H1 (cell line): ENCODE data around the gene GABBR1. TPM values are rescaled to one million over a fixed set of nuclear protein-coding genes. Genes with fewer than 3 reads are reported as not detected.
A peak's percentile ranks its signal among the peaks of the same experiment; 100 is the strongest.

Source experiments
- CTCF ChIA-PET: fragments of 300-600 bp; sonication (Branson Sonifier 250); formaldehyde crosslinking; loops from one replicate; lab custom pipeline; 2021; ENCODE audit not compliant: partially characterized antibody; lab: Charles Lee
- POLR2A ChIA-PET: fragments of 300-600 bp; sonication (Branson Sonifier 250); formaldehyde crosslinking; loops from one replicate; lab custom pipeline; 2021; ENCODE audit warnings: inconsistent platforms; ENCODE audit not compliant: partially characterized antibody; lab: Charles Lee
- DNase-seq, 2 experiments: peaks; one replicate each; pipeline versions ENCODE4 v3.0.0 to v3.0.0-alpha.2; 2010 to 2022; ENCODE audit warnings: low spot score in 2 of 2, low read depth in 1 of 2, mixed read lengths in 1 of 2
- FAIRE-seq: peaks from 2 replicates; lab custom pipeline; 2011; peaks lifted over from hg19 to GRCh38; lab: Jason Lieb, UNC
- H2AFZ ChIP-seq: 2 replicates; pipeline ENCODE4 v1.8.1; 2012; ENCODE audit warnings: low read length, inconsistent platforms
- H2AK5ac ChIP-seq: 2 replicates; pipeline ENCODE4 v1.6.1; 2013; ENCODE audit warnings: low read depth, low read length
- H2BK120ac ChIP-seq: replicated peaks from 2 replicates; pipeline ENCODE3; 2013; ENCODE audit warnings: low read depth, low read length, inconsistent platforms
- H2BK12ac ChIP-seq: 2 replicates; pipeline ENCODE4 v1.6.1; 2013; ENCODE audit warnings: low read depth, low read length
- H2BK15ac ChIP-seq: 2 replicates; pipeline ENCODE4 v1.6.1; 2013; ENCODE audit warnings: low read length
- H2BK20ac ChIP-seq: 2 replicates; pipeline ENCODE4 v1.6.1; 2013; ENCODE audit warnings: low read length
- H2BK5ac ChIP-seq: 2 replicates; pipeline ENCODE4 v1.6.1; 2013; ENCODE audit warnings: low read depth, low read length
- H3K14ac ChIP-seq: 2 replicates; pipeline ENCODE4 v1.6.1; 2013; ENCODE audit warnings: inconsistent platforms; ENCODE audit not compliant: insufficient read length
- H3K18ac ChIP-seq: 2 replicates; pipeline ENCODE4 v1.6.1; 2013; ENCODE audit warnings: low read length; ENCODE audit errors: extremely low read depth
- H3K23ac ChIP-seq: 2 replicates; pipeline ENCODE4 v1.6.1; 2013; ENCODE audit warnings: inconsistent platforms; ENCODE audit not compliant: insufficient read length
- H3K23me2 ChIP-seq: 2 replicates; pipeline ENCODE4 v1.6.1; 2013; ENCODE audit warnings: low read depth, low read length
- H3K27ac ChIP-seq: 2 replicates; pipeline ENCODE4 v1.6.1; 2011; ENCODE audit warnings: low read depth, low read length, inconsistent platforms
- H3K27me3 ChIP-seq, 4 experiments: replicated peaks in 1 of 4; 1 replicate in 1 of 4; 2 replicates in 3 of 4; pipeline versions ENCODE4 v1.6.1 to v1.8.1; 2011 to 2013; ENCODE audit warnings: low read length in 3 of 4, mild to moderate bottlenecking in 3 of 4, inconsistent platforms in 2 of 4, mixed read lengths in 2 of 4, moderate library complexity in 1 of 4; ENCODE audit not compliant: control insufficient read depth in 3 of 4, insufficient read depth in 3 of 4; ENCODE audit errors: extremely low read depth in 1 of 4
- H3K36me3 ChIP-seq, 4 experiments: 2 replicates each; pipeline versions ENCODE4 v1.6.1 to v1.8.1; 2011 to 2013; ENCODE audit warnings: mild to moderate bottlenecking in 4 of 4, low read length in 3 of 4, moderate library complexity in 2 of 4, control low read depth in 1 of 4, inconsistent platforms in 1 of 4; ENCODE audit not compliant: insufficient read depth in 4 of 4, control insufficient read depth in 2 of 4
- H3K4ac ChIP-seq: replicated peaks from 2 replicates; pipeline ENCODE3; 2013; ENCODE audit warnings: low read length, low read depth, mixed read lengths, inconsistent platforms; ENCODE audit not compliant: insufficient read length
- H3K4me1 ChIP-seq, 4 experiments: replicated peaks in 1 of 4; 1 replicate in 1 of 4; 2 replicates in 3 of 4; pipeline versions ENCODE4 v1.6.1 to v1.8.1; 2011 to 2013; ENCODE audit warnings: low read length in 3 of 4, inconsistent platforms in 2 of 4, mixed read lengths in 1 of 4; ENCODE audit not compliant: insufficient read depth in 4 of 4, control insufficient read depth in 3 of 4
- H3K4me2 ChIP-seq, 2 experiments: 2 replicates each; pipeline versions ENCODE4 v1.6.1 to v1.8.1; 2011 to 2013; ENCODE audit warnings: low read depth in 2 of 2, low read length in 2 of 2, control low read depth in 1 of 2, inconsistent platforms in 1 of 2, mild to moderate bottlenecking in 1 of 2; ENCODE audit not compliant: insufficient read depth in 1 of 2
- H3K4me3 ChIP-seq, 4 experiments: fragments of 200-600, 300-600 bp in 1 of 4; sonication (generic), shearing (Covaris generic), sonication (Bioruptor Twin) in 1 of 4; 2 replicates each; pipeline versions ENCODE4 v1.5.1 to v1.8.1; 2011 to 2016; ENCODE audit warnings: low read length in 4 of 4, low read depth in 3 of 4, control low read depth in 2 of 4, inconsistent platforms in 2 of 4, mild to moderate bottlenecking in 2 of 4, mixed read lengths in 1 of 4, moderate library complexity in 1 of 4; ENCODE audit not compliant: insufficient read depth in 2 of 4; ENCODE audit errors: extremely low read depth in 1 of 4
- H3K56ac ChIP-seq: replicated peaks from 2 replicates; pipeline ENCODE3; 2013; ENCODE audit warnings: low read depth, mild to moderate bottlenecking, mixed read lengths, low read length, inconsistent platforms; ENCODE audit not compliant: insufficient read length
- H3K79me1 ChIP-seq: 2 replicates; pipeline ENCODE4 v1.6.1; 2013; ENCODE audit warnings: low read depth, low read length, control low read depth
- H3K79me2 ChIP-seq, 2 experiments: 2 replicates each; pipeline versions ENCODE4 v1.6.1 to v1.8.1; 2012 to 2013; ENCODE audit warnings: low read length in 2 of 2, mild to moderate bottlenecking in 2 of 2, inconsistent platforms in 1 of 2; ENCODE audit not compliant: insufficient read depth in 2 of 2, control insufficient read depth in 1 of 2
- H3K9ac ChIP-seq, 4 experiments: replicated peaks in 1 of 4; 1 replicate in 1 of 4; 2 replicates in 3 of 4; pipeline versions ENCODE4 v1.6.1 to v1.8.1; 2011 to 2013; ENCODE audit warnings: low read depth in 3 of 4, low read length in 3 of 4, control low read depth in 2 of 4, mild to moderate bottlenecking in 2 of 4, moderate library complexity in 2 of 4, inconsistent platforms in 1 of 4; ENCODE audit errors: extremely low read depth in 1 of 4
- H3K9me3 ChIP-seq, 2 experiments: 2 replicates each; pipeline versions ENCODE4 v1.6.1 to v1.8.1; 2012 to 2013; ENCODE audit warnings: mild to moderate bottlenecking in 2 of 2, moderate library complexity in 2 of 2, control low read depth in 1 of 2, inconsistent platforms in 1 of 2, low read depth in 1 of 2, low read length in 1 of 2, mixed read lengths in 1 of 2; ENCODE audit not compliant: insufficient read depth in 2 of 2
- H4K20me1 ChIP-seq, 2 experiments: replicated peaks in 1 of 2; 2 replicates each; pipeline versions ENCODE3 to v1.8.1; 2011 to 2013; ENCODE audit warnings: inconsistent platforms in 2 of 2, low read length in 2 of 2, mild to moderate bottlenecking in 1 of 2; ENCODE audit not compliant: insufficient read depth in 2 of 2, control insufficient read depth in 1 of 2
- H4K5ac ChIP-seq: 2 replicates; pipeline ENCODE4 v1.6.1; 2013; ENCODE audit warnings: low read length, low read depth, mixed read lengths, inconsistent platforms; ENCODE audit not compliant: insufficient read length
- H4K8ac ChIP-seq: 2 replicates; pipeline ENCODE4 v1.8.0; 2013; ENCODE audit warnings: mild to moderate bottlenecking, moderate library complexity, low read length, inconsistent platforms; ENCODE audit not compliant: insufficient read depth; ENCODE audit errors: extremely low read depth
- H4K91ac ChIP-seq: replicated peaks from 2 replicates; pipeline ENCODE3; 2013; ENCODE audit warnings: low read length, mixed read lengths, inconsistent platforms; ENCODE audit not compliant: insufficient read length
- GABPA ChIP-seq: IDR thresholded peaks from 2 replicates; pipeline ENCODE4 v1.6.1; 2011; ENCODE audit warnings: mild to moderate bottlenecking, low read length, moderate library complexity, borderline replicate concordance; ENCODE audit not compliant: insufficient read depth
- NANOG ChIP-seq: IDR thresholded peaks from 2 replicates; pipeline ENCODE4 v1.6.1; 2011; ENCODE audit warnings: low read length, low read depth, mild to moderate bottlenecking, inconsistent platforms; ENCODE audit not compliant: insufficient read depth, poor library complexity, severe bottlenecking
- RAD21 ChIP-seq, 2 experiments: IDR thresholded peaks in 1 of 2; conservative IDR thresholded peaks in 1 of 2; 2 replicates each; pipeline ENCODE4 v1.6.1; 2011; ENCODE audit warnings: low read depth in 2 of 2, low read length in 2 of 2, improper control_type of control experiment in 1 of 2, inconsistent platforms in 1 of 2, mild to moderate bottlenecking in 1 of 2, moderate library complexity in 1 of 2
- SIN3A ChIP-seq, 2 experiments: IDR thresholded peaks in 1 of 2; conservative IDR thresholded peaks in 1 of 2; 2 replicates each; pipeline ENCODE4 v1.6.1; 2011 to 2012; ENCODE audit warnings: low read length in 2 of 2, improper control_type of control experiment in 1 of 2, low read depth in 1 of 2, mild to moderate bottlenecking in 1 of 2
- TBP ChIP-seq: IDR thresholded peaks from 2 replicates; pipeline ENCODE4 v1.6.1; 2011; ENCODE audit warnings: low read depth, low read length, improper control_type of control experiment
- whole genome bisulfite sequencing, 2 experiments: shearing (Covaris generic) in 1 of 2; methylation state at CpG; one replicate each; pipeline versions ENCODE4 v1.1.6 to v1.1.7; 2013 to 2015; ENCODE audit warnings: low lambda C conversion rate in 2 of 2, mixed read lengths in 2 of 2, inconsistent platforms in 1 of 2, low coverage in 1 of 2, missing lambda C conversion rate in 1 of 2; ENCODE audit not compliant: insufficient replicate concordance in 2 of 2, insufficient coverage in 1 of 2, insufficient read length in 1 of 2; ENCODE audit errors: extremely low coverage in 1 of 2, missing lambda C conversion rate in 1 of 2; 5-methylcytosine and 5-hydroxymethylcytosine counted together
- polyA plus RNA-seq, 7 experiments: library from polyadenylated mRNA; depleted of rRNA in 3 of 7; stranded (reverse) in 5 of 7; unstranded in 2 of 7; fragments of >200 nt in 5 of 7; fragments of 200-250 nt in 2 of 7; gene quantifications; 1 replicate in 5 of 7; 2 replicates in 1 of 7; 4 replicates in 1 of 7; pipeline versions ENCODE4 v1.2.1 to v1.2.3, GENCODE V29; 2011 to 2013; ENCODE audit warnings: missing spikeins in 2 of 7, mixed read lengths in 2 of 7
- total RNA-seq: library from RNA; stranded (reverse); fragmentation: NEBNext Ultra II Directional; extraction: Animal tissue kit (Norgen Biotek cat#: 25700); gene quantifications from 2 replicates; pipeline ENCODE4 v1.2.1, GENCODE V29; 2021
- TF ChIP-seq, protein P1 (sequence below), 3 experiments: IDR thresholded peaks; 1 replicate in 2 of 3; 2 replicates in 1 of 3; pipeline versions ENCODE4 v1.5.1 to v1.6.1; 2011; ENCODE audit warnings: low read length in 3 of 3, mild to moderate bottlenecking in 3 of 3, inconsistent platforms in 2 of 3, low read depth in 1 of 3, moderate library complexity in 1 of 3; ENCODE audit not compliant: insufficient read depth in 1 of 3; ENCODE audit errors: control extremely low read depth in 1 of 3

GABBR1 gene
- total and polyA plus RNA-seq, 2 of the 8 experiments (the other 6 are each of a cell fraction or from before 2014, with no cell fraction given), result 75.9 to 78.3 TPM

DNA sequence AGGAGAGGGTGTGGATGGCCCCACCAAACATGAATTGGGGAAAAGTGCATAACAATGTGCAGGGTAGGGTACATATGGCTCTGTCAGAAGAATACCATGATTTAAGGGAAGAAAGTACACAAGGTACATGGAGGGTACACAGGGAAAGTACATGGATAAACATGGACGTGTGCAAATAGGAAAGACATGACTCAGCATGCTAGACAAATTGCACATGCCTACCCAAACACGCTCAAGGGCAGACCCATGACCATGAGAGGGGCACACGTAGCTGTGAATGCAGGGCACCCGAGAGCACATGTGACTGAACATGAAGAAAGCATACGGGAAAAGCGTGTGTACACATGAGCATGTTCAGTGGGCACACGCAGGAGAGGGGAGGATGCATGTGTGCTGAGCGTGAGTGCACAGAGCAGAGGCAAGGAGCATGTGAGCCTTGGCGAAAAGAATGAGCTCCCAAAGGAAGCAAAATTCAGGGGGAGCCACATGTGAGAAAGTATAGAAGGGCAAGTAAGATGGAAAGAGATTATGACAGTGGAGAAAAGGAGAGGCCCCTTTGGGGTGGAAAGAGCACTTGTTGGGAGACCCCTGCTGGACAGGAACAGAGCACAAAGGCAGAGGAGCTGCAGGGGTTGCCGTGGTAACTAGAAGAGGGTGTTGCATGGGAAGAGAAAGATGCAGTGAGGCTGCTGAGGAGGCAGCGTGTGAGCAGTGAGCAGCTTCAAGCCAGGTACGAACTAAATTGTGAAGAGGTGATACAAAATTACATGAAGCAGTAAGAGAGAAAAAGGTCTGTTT lies 30.2 kb downstream of the GABBR1 start:
- Histone ChIP-seq H2BK120ac (no peak overlapping the region), H3K4me1 (peaks cover 0 to 10% (median 0%) of the 10 kb centered on the region in 4 experiments; a peak in 3 of 7 replicates), H3K4ac (no peak overlapping the region), H3K27me3 (no peaks in the 10 kb centered on the region), H3K79me2 (no peaks in the 10 kb centered on the region), H3K79me1 (0 out of 2 replicates have a peak, but pooled peaks cover 2% of the 10 kb centered on the region), H3K9ac (no peak overlapping the region), H2AFZ (no peak overlapping the region), H2AK5ac (peak overlapping the region; percentile 60; the same call in 1 of the 2 replicates), H2BK15ac (no peak overlapping the region), H3K14ac (no peak overlapping the region), H3K27ac (0 out of 2 replicates have a peak overlapping the region, but pooled peaks have one; percentile 19), H3K23me2 (no peaks in the 10 kb centered on the region), H3K9me3 (no peaks in the 10 kb centered on the region), H4K5ac (no peak overlapping the region), H3K23ac (no peak overlapping the region), H4K20me1 (peaks cover 6 to 18% of the 10 kb centered on the region in 2 experiments), H3K18ac (no peak overlapping the region), H2BK5ac (peak overlapping the region; percentile 36; the same call in 1 of the 2 replicates), H2BK12ac (peak overlapping the region; percentile 30; the same call in 1 of the 2 replicates), H4K91ac (no peak overlapping the region), H3K4me3 (no peak overlapping the region), H3K56ac (no peak overlapping the region), H3K36me3 (peaks cover 31 to 86% (median 66%) of the 10 kb centered on the region in 4 experiments), H4K8ac (no peak overlapping the region), H2BK20ac (0 out of 2 replicates have a peak overlapping the region, but pooled peaks have one; percentile 19), H3K4me2 (no peak overlapping the region)
- DNase-seq (peak in 1 of 2 experiments; percentile 63), FAIRE-seq (peak; percentile 19)
- ChIA-PET CTCF (interaction anchor here (0.6 to 2.5 kb wide), 19 partner anchors 9 to 605 kb away, joined by 3 to 24 read pairs (median 4); partner anchors contain the start of genes OR10C1 and OR12D3), POLR2A (interaction anchor here (0.6 to 5.4 kb wide), 9 partner anchors 8 to 207 kb away, joined by 3 to 58 read pairs (median 8); no protein-coding TSS in a partner anchor)
- 85% methylated on average over 12 of the region's 12 CpGs; no CpG with 5 or more reads in 1 of the 2 experiments for WGBS, 2 experiments
- 0 out of 4 replicates have a peak, but pooled peaks of 1 of the 2 experiments have one; percentile 61 for TF ChIP-seq SIN3A (conservative IDR thresholded peaks at IDR 0.05 in 1 of 2, IDR thresholded peaks at IDR 0.05 in 1 of 2; ENCODE audit: low read depth in 1 of 2, low read length in 2 of 2)
- TF ChIP-seq, protein P1, sequence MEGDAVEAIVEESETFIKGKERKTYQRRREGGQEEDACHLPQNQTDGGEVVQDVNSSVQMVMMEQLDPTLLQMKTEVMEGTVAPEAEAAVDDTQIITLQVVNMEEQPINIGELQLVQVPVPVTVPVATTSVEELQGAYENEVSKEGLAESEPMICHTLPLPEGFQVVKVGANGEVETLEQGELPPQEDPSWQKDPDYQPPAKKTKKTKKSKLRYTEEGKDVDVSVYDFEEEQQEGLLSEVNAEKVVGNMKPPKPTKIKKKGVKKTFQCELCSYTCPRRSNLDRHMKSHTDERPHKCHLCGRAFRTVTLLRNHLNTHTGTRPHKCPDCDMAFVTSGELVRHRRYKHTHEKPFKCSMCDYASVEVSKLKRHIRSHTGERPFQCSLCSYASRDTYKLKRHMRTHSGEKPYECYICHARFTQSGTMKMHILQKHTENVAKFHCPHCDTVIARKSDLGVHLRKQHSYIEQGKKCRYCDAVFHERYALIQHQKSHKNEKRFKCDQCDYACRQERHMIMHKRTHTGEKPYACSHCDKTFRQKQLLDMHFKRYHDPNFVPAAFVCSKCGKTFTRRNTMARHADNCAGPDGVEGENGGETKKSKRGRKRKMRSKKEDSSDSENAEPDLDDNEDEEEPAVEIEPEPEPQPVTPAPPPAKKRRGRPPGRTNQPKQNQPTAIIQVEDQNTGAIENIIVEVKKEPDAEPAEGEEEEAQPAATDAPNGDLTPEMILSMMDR (IDR thresholded peaks at IDR 0.05; ENCODE audit: control extremely low read depth in 1 of 3, insufficient read depth in 1 of 3, low read depth in 1 of 3, low read length in 3 of 3), result peak; percentile 38 to 64 (median 47); a peak in 3 of 4 replicates
- TF ChIP-seq GABPA, result no peak
- TF ChIP-seq NANOG, result no peak
- peak; percentile 32 to 48; a peak in 3 of 4 replicates for TF ChIP-seq RAD21 (IDR thresholded peaks at IDR 0.05 in 1 of 2, conservative IDR thresholded peaks at IDR 0.05 in 1 of 2; ENCODE audit: low read depth in 2 of 2, low read length in 2 of 2)
- TF ChIP-seq TBP, result no peak
